Astrocyte of the spinal cord (primary cell): ENCODE measurements around the gene LPP.

Experiments used
- DNase-seq: peaks from one replicate; pipeline ENCODE4 v3.0.0; 2011; ENCODE audit warnings: low read depth, low spot score
- H3K4me3 ChIP-seq: 2 replicates; pipeline ENCODE4 v1.5.1; 2011; ENCODE audit warnings: low read depth, mild to moderate bottlenecking, low read length, moderate library complexity
- in situ Hi-C: cut with HindIII; loops from 2 replicates; pipeline ENCODE4 v1.10.0; 2017; ENCODE audit warnings: low sequenced_read_pairs
- TF ChIP-seq, protein P1 (sequence below): IDR thresholded peaks from 2 replicates; pipeline ENCODE4 v1.5.1; 2012; ENCODE audit warnings: low read depth, mild to moderate bottlenecking, low read length, inconsistent platforms

Gene LPP

DNA sequence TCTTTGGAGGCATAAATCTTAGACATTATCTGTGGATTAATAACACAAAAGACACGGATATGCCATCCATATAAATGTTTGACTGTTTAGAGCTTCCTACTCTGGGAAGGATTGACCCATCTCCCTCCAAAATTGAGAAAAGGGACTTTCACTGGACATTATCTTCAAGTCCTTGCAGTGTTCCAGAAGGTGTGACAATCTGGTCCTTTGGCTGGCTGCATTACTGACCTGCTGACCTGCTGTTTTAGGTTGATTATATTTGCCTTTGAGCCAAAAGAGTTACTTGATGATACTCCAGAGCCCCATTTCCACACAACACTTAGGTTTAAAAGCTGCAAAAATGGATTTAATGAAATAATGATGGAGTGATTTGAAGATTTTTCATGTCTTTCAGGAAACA, 504.6 kb downstream of the LPP start:
- no peak for DNase-seq
- H3K4me3 ChIP-seq, result no peak overlapping the region
- in situ Hi-C loops, result no loop called here
- TF ChIP-seq, protein P1, sequence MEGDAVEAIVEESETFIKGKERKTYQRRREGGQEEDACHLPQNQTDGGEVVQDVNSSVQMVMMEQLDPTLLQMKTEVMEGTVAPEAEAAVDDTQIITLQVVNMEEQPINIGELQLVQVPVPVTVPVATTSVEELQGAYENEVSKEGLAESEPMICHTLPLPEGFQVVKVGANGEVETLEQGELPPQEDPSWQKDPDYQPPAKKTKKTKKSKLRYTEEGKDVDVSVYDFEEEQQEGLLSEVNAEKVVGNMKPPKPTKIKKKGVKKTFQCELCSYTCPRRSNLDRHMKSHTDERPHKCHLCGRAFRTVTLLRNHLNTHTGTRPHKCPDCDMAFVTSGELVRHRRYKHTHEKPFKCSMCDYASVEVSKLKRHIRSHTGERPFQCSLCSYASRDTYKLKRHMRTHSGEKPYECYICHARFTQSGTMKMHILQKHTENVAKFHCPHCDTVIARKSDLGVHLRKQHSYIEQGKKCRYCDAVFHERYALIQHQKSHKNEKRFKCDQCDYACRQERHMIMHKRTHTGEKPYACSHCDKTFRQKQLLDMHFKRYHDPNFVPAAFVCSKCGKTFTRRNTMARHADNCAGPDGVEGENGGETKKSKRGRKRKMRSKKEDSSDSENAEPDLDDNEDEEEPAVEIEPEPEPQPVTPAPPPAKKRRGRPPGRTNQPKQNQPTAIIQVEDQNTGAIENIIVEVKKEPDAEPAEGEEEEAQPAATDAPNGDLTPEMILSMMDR, result no peak

DNA sequence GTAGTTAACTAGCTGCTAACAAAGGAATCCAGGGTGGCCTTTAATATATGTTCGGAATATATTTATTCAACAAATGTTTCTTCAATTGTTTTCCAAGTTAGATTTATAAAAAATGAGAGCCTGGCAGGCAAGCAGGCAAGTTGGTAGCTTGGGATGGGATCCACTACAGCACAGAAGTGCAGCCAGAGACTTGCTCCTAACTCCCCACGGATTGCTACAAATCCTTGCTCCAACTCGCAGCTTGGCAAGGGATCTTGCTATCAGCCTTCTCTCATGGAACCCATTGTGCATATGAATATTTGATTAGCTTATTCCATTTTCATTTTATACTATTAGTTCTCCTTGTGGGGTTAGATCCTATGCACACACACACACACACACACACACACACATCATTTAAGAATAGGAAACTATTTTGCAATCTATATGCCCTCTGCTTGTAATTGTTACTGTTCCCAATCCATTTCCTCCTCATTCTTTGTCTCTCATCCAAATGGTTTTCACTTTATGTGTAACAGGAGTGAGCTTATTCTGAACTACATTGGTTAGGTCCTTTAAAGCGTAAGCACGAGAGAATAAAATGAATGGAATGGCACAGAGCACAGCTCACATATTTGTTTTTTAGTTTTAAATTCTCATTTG, 505.6 kb downstream of the LPP start:
- DNase-seq, result no peak
- in situ Hi-C loops, result no loop called here
- no peak overlapping the region for H3K4me3 ChIP-seq
- TF ChIP-seq, protein P1, result no peak

- TF ChIP-seq, protein P1, result no peak
- DNase-seq, result no peak
- H3K4me3 ChIP-seq, result no peak overlapping the region
- in situ Hi-C loops, result no loop called here
Measured at GRCh38 chr3:188660415-188660814, 506.5 kb downstream of the LPP start.

GRCh38 chr3:188661806-188662205, 507.8 kb downstream of the LPP start:
- H3K4me3 ChIP-seq, result no peak overlapping the region
- TF ChIP-seq, protein P1, result no peak
- DNase-seq, result no peak
- in situ Hi-C loops, result no loop called here

DNA sequence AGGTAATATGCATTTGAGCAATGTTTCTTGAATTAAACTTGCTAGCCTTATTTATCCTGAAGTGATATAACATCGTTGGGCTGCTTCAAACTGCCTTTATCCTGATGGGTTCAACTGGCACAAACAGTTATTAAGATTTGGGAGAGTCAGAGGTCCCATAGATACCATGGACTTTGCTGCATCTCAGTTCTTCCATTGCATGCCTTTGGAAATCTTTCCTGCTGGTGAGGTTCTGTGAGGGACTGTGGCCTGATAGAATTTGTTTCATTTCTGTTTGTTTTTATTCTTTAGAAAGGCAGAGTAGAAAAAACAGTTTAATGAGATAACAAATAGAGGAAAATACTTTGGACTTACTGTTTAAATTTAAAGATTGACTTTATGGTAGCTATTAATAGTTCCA, 508.3 kb downstream of the LPP start:
- DNase-seq, result no peak
- no peak overlapping the region for H3K4me3 ChIP-seq
- in situ Hi-C loops, result no loop called here
- TF ChIP-seq, protein P1, result no peak

GRCh38 chr3:188662795-188663194, 508.8 kb downstream of the LPP start:
- TF ChIP-seq, protein P1, result no peak
- H3K4me3 ChIP-seq, result no peak overlapping the region
- DNase-seq, result no peak
- in situ Hi-C loops, result no loop called here
